HEK293 (cell line): ENCODE results near the gene RASGEF1B.

Source experiments
- BCL11B ChIP-seq: fragments of 450-650 bp; formaldehyde crosslinking; IDR thresholded peaks from 2 replicates; pipeline ENCODE4 v1.5.1; 2016; ENCODE audit warnings: low read depth, missing biosample characterization, missing genetic modification characterization
- IKZF3 ChIP-seq: fragments of 450-650 bp; IDR thresholded peaks from 2 replicates; pipeline ENCODE4 v1.5.0; 2018; ENCODE audit warnings: missing biosample characterization, mild to moderate bottlenecking, missing genetic modification characterization, moderate library complexity
- ZNF24 ChIP-seq: fragments of 450-650 bp; formaldehyde crosslinking; IDR thresholded peaks from 2 replicates; pipeline ENCODE4 v1.5.1; 2016; ENCODE audit warnings: missing biosample characterization, missing genetic modification characterization
- ZNF366 ChIP-seq: fragments of 450-650 bp; formaldehyde crosslinking; conservative IDR thresholded peaks from 2 replicates; pipeline ENCODE4 v1.5.1; 2016; ENCODE audit warnings: missing biosample characterization, missing genetic modification characterization
- TF ChIP-seq, protein P1 (sequence below): fragments of 450-650 bp; formaldehyde crosslinking; IDR thresholded peaks from 2 replicates; pipeline ENCODE4 v1.5.1; 2016; ENCODE audit warnings: missing biosample characterization, missing genetic modification characterization

DNA sequence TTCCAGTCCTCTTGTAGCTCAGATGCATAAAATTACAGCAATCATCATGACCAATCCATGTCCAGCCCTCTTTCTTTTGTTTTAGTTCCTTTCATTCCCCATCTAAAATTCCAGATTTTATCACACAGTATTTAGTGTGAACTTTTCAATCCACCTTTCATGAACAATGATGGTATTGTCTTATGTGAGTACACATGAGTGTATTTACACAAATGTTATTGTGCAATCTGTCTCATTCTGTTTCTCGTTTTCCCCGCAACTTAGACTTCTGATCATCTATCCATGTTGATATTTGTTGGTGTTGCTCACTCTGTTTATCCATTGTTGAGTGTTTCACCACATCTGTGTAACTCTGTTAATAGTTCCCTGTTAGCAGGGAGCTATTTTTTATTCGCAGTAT, 9.4 kb upstream of the RASGEF1B start:
- TF ChIP-seq ZNF24 (tag by site-specific recombination) (no peak), IKZF3 (tag by site-specific recombination) (no peak), BCL11B (tag by site-specific recombination) (no peak), ZNF366 (no peak)
- TF ChIP-seq, protein P1, sequence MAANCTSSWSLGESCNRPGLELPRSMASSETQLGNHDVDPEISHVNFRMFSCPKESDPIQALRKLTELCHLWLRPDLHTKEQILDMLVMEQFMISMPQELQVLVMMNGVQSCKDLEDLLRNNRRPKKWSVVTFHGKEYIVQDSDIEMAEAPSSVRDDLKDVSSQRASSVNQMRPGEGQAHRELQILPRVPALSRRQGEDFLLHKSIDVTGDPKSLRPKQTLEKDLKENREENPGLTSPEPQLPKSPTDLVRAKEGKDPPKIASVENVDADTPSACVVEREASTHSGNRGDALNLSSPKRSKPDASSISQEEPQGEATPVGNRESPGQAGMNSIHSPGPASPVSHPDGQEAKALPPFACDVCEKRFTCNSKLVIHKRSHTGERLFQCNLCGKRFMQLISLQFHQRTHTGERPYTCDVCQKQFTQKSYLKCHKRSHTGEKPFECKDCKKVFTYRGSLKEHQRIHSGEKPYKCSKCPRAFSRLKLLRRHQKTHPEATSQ (tag by site-specific recombination): no peak
